ENCODE measurements around the gene RIPK3.
"Not testable (repeated sequence)": the region's sequence is repeated elsewhere in the genome, so short reads cannot be mapped to it uniquely, and the experiment has no call there.

Gene RIPK3

DNA sequence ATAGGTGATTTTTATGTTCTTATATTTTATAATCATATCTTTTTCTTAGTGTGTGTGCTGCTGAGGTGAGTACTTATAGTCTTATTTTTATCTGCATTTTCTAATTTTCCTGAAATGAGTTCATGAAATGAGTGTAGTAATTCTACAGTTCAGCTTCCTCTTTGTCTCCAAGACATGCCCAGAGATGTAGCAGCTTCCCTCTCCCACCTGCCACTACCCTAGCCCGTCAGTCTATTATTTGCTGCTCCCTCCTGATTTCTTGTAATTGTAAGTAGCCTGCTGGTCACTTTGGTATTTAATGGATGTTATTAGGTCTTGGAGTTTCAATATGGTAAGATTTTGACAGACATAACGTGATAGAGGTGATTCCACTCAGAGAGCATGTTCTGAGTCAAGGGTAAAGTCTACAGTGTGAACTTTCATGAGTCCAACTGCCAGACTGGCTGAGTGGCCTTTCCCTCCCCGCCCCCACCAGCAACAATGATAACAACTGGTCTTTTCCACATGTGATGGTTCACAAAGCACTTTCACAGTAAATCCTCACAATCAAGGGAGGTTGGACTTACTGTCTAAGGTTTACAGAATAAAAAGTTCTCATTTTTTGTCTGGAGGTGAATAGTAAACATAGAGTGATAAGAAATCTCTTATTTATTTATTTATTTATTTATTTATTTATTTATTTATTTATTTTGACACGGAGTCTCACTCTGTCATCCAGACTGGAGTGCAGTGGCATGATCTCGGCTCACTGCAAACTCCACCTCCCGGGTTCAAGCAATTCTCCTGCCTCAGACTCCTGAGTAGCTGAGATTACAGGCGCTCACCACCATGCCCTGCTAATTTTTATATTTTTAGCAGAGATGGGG, 4.2 kb upstream of the RIPK3 start:
- no peak for DNase-seq

DNA sequence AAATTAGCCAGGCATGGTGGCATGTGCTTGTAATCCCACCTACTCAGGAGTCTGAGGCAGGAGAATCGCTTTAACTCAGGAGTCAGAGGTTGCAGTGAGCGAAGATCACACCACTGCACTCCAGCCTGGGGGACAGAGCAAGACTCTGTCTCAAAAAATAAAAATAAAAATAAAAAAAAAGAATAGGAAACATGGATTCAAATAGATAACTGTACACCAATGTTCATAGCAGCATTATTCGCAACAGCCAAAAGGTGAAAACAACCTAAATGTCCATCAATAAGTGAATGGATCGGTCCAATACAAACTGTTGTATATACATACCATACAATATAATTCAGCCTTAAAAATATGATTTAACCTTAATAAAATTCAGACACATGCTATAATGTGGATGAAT, 3.1 kb upstream of the RIPK3 start:
- DNase-seq = no peak

DNA sequence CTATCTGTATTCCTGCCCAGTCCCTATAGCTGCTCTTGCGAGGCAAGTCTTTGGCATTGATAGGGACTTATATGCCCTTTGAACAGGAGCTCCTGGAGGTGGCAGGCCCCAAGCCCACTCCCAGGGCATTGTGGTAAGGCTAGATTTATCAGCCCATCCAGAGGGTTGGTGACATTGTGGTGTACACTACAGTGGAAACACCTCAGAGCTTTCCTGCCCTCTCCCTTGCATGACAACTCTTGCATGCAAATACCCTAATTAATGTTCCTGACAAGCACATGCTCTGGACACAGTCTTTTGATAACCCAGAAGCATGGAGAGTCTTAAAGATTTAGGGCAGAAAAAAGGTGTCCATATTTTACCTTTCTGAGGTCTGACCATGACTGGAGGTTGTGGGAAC, 815 bp upstream of the RIPK3 start:
- DNase-seq = no peak

DNA sequence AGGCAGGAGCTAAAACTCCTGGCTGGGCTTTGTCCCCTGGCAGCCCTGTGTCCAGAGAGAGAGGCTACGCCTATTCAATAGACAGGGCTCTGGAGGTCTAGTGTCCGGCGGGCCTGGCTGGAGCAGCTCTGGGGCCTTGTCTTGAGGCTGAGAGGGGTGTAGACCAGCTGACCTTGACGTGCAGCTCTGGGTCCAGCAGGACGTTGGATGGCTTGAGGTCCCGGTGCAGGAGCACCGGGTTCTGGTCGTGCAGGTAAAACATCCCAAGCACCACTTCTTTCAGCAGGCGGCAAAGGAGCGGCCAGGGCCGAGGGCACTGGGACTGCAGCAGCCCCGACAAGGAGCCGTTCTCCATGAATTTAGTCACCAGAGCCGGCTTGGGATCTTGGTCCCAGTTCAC, 948 bp downstream of the RIPK3 start:
- DNase-seq = no peak

DNA sequence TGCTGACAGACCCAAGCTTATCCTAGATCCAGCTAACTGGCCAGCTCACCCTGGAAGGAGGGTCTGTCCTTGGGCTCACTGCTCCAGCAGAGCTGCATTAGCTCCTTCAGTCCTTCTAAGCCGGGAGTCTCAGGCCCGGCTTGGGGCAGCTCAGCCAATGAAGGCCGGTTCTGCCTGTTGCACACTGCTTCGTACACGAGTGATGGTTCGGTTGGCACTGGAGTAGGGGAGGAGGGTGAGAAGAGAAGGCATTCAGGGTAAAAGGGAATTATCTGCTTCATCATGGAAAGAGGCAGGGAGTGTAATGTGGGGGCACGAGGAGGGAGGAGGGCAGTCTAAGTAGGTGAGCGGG, 2.0 kb downstream of the RIPK3 start:
- no peak for DNase-seq

DNA sequence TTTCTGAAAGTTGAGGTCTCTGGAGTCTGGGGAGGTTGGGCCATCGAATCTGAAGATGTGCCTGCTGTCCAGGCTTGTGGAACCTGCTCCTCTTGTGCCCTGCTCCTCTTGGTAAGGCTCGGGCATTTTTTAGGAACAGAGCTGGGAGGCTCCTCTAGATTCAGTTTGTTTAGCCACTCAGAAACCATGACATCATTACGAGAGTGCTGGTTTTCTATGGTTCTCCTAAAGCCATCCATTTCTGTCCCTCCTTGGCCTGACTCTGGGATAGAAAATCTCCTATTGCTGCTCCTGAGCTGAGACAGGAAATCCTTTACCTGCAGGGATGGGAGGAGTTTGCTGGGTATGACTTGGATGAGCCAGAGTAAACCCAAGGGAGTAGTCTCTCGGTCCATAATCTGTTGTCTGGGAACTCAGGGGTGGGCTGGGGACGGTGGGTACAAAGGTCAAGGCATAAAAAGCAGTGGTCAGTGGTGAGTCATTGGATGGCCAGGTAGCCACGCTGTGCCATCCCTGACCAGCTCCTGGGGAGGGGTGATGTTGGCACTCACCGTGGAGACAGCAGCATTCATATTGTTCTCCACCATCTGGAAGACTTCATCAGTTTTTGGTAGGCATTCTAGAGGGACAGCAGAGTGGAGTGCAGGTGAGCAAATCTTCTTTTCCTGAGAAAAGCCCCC, 2.5 kb downstream of the RIPK3 start:
- DNase-seq = no peak

DNA sequence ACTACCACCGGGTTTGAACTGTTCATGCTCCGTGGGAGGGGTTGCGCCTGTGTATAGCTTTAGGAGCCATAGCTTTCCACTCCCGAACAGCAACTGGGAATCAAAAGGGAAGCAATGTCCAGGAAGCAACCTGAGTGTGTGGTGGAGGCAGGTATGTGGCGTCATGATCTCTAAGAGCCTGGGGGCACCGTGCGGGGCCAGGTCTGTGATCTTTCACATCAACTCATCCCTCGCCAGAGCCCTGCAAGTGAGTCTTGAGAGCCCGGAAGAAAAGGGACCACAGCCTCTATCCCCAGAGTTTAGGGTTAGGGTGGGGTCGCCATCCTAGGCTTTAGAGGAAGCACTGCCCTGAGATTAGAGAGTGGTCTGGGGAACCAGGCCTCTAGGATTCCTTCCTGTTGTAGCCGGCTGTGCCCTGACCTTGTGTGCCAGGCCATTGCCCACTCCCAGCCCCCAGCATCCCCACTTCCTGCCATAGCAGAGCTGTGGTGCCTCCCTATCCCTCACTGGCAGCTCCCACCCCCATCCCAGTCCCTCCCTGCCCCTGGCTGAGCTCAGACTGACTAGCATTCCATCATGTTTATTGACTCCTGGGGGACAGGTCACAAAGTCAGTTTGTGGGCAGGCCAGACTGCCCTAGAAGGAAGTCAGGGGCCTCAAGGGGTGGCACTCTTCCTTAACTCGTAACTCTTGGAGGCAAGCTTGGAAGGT, 4.2 kb downstream of the RIPK3 start:
- DNase-seq = no peak

DNA sequence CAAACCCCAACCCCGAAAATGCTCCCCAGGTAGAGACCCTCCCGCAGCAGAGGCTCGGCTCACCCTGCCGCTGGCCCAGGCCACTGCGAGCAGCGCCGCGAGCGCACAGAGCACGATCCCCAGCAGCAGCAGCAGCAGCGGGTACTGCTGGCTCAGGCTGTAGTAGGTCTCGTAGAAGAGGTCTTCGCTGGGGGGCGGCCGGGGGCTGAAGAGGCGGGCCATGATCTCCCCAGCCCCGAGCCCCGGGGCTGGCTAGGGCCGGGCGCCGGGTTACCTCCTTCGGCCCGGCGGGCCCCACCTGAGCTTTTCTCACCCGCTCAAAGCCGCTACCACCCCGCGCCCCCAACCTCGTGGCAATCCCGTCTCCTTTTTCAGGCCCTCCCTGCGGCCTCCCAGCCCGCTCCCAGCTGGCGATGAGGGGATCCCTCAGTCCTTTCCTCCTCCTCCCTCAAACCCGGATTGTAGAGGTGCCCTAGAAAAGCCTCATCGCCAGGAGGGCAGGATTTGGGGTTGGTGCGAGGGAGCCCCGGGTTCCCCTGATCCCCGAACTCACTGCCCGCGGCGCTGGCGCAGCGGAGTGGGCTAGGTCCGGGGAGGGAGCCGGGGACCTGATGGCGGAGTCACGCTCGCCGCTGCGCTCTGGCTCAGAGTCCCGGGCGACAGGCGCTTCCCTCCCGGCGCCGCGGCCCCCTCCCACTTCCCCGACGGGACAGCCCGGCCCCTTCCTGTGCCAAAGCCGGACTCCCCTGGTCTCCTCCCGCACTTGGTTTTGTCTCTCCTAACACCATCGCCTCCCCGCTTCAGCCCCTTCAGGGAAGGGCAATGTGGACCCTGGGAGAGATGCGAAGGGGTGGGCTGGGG, 5.1 kb downstream of the RIPK3 start, which contains the start of gene ADCY4:
Gene ADCY4, minus strand, starts transcription at position 641 of the 861 bp plus-strand sequence. Its CDS starts 419 bp downstream, at position 222.
- DNase-seq = no peak

DNA sequence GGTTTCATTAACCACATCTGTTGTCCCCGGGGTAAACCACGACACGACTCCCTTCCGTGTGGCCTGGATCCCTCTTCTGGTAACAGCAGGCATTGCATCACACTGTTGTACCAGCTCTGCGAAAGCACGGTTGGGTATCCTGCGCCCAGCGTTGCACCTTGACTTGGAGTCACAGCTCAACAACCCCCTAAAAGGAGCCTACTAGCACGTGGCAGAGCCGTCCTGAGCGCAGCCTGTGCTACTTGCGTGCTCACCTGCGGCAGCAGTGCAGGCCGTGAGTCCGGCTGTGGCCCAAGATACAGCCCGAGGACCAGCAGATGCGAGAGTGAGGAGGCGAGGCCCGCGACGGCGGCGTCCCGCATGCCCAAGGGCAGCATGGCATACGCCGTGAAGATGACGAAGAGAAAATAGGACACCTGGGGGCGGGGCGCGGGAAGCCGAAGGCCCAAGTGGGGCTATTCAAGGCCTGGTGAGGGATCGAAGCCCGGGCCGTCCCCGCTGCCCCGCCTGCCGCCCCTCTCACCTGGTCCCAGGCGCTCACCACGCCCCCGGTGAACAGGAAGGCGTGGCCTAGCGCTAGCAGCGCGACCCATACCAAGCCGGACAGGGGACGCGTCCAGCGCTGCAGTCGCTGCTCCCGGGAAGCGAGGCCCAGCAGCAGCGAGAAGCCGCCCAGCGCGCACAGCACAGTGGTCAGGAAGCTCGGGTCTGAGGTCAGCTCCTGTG, 7.4 kb downstream of the RIPK3 start:
- peak; percentile 82 for DNase-seq

DNA sequence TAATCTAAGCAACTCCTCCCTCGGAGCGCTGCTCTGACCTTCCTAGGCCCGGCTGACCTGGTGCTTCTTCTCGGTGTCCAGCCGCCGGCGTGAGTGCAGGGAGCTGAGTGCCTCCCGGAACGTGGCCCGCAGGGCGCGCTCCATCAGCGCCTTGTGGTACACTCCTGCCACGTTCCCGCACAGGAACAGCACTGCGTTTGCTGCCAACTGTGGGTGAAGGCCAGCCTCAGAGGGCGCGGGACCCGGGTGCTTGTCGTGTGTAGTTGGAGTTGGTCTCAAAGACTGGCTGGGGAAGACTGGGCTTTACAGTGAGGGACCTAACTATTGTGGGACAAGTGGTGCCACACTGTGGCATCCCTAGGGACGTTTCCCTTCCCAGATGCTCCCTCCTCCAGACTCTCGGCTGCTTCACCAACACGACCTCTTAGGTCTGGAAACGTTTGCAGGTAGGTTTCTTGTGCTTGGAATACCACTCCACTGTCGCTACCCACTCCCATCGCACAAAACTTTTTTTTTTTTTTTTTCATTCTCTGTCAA, 8.0 kb downstream of the RIPK3 start:
- no peak for DNase-seq

DNA sequence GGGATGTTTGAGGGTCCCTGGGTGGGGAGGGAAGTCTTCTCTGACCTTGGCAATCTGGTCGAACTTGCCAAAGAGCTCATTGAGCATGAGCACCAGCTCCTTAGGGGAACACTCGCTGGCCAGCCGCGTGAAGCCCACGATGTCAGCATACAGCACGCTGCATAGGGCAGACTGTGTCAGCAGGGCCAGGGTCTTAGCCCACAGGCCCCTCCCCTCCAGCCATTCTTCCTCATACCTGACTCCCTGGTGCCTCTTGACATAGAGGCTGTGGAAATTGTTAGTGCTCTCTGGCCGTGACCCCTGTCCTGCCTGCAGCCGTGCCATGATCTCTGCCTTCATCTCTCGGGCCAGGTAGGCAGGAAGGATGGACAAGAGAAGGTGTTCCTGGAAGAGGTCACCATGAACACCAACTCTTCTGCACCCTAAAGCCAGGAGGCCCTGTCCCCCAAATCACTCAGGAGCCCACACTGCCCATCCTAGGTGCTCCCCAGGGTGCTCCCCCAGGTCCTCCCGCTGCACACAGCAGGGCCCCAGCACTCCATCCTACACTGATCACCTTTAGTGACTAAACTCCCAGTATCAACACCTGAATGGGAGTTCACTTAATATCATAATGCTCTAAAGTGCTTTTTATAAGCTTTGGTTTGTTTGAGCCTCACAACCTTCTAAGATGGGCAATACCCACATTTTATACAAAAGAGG, 8.7 kb downstream of the RIPK3 start:
- no peak for DNase-seq

DNA sequence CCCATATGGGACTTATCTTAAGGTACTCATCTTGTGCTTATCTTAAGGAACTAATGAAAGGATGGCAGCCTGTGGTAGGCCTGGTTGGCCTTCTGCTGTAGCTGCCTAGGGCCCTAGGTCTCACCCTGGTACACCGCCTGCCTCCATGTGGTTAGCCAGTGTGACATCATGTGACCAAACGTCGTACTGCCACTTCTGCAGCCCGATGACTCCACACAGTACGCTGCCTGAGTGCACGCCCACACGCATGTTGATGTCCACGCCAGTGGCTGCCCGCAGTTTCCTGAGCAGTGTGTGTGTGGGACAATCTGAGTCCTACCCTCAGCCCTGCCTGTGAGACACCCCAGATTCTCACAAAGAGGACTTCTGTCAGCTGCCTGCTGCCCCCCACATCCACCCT, 10.1 kb downstream of the RIPK3 start:
- DNase-seq = peak; percentile 53

DNA sequence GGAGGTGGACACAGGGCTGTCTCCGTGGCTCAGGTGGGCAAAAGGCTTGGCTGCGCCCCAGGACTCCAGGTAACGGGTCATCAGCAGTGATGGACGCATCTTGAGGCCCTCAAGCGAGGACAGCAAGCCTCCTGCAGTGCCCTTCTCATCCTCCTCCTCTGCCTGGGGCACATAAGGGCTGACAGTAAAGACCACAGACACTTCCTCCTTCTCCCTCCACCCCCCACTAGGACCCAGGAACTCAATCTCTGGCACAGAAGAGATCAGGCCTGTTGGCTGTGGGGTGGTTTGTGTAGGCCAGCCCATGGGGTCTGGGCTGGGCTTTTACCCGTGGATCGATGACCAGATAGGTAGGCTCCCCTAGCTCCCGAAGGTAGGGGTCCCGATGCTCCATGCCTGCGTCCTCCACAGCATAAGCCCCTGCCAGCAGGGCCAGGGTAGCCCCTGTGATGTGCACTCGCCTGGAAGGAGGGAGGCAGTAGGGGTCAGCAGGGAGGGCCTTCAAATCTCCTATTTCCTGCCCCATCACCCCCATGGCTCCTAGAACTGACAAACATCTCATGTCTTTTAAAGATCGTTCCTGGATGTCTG, 10.6 kb downstream of the RIPK3 start:
- DNase-seq = no peak

DNA sequence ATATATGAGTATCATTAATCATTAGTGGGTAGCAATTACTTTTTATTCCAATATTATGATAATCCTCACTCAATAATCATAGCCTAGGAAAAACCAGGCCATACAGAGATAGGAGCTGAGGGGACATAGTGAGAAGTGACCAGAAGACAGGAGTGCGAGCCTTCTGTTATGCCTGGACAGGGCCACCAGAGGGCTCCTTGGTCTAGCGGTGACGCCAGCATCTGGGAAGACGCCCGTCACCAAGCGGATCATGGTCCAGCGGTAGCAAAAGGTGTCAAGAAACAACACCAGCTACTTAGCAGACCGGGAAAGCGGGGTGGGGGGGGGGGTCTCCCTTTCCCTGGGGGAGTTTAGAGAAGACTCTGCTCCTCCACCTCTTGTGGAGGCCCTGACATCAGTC, 11.9 kb downstream of the RIPK3 start:
- DNase-seq = not testable (repeated sequence)

DNA sequence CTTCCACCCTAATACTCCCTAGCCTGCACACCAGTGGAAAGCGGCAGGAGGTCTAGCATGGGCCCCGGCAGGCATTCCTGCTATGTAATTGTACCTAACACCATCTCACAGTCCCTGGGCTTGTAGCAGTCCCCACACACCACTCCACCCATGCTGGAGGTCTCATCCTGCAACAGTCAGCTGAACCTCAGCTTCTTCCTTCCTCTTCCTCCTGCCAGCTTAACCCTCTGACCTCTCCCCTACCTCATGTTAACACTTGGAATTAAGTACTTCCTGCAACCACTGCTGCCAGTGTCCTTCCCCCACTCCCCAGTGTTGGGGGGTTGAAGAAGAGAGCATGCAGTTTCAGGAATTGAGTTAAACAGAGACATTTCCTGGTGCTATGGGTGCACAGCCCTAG, 12.5 kb downstream of the RIPK3 start:
- DNase-seq = no peak

DNA sequence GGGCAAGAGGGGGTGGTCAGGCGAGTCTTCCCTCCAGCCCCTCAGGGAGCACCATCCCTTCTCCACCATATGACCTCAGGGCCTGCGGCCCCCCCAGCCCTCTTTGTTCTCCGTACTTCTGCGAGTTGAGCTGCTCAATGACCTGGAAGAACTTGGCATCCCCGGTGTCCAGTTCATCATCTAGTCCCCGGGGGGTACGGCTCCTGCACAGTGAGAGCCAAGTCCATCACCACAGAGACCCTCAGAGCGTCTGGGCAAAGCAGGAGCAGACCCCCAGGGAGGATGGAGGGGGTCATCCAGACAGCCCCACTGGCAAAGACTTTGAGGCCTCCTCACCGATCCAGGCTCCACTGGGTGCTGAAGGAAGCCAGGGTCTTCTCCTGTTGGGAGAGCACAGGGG, 13.8 kb downstream of the RIPK3 start:
- DNase-seq = no peak

DNA sequence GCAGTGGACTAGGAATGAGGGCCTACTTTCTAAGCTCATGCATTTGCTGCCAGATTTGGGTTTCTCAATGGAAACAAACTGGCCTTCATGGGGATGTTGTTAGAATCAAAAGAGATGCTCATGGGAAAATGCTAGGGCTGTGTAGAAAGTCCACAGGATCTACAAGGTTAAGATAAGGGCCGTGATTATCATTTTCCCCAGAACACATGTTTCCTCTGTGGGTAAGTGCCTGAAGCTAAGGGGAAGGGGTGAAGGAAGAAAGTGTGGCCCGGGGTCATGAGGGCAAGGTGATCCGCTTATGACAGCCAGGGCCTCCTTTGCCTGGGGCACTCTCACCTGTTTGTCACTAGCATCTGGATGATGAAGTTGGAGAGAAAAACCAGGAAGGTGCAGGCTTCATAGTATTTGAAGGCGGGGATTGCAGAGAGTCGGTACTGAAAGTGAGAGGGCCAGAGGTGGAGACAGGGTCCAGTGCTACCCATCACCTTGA, 14.7 kb downstream of the RIPK3 start:
- no peak for DNase-seq

DNA sequence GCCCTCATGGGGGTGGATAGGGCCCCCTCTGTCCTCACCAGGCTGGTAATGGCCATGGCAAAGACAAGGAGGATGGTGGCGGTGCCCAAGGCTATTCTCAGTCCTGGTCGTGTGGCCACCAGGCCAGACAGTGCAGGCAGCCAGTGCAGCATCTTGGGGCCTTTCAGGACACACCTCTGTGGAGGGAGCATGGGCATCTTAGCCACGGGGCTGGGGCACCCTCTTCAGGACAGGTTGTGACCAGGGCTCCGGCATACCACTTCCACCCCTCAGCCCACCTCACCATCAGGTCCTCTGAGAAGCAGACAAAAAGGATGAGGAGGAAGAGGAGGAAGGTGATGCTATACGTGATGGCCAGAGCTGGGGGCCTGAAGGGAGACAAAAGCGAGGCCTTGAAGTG, 15.8 kb downstream of the RIPK3 start:
- DNase-seq = no peak

DNA sequence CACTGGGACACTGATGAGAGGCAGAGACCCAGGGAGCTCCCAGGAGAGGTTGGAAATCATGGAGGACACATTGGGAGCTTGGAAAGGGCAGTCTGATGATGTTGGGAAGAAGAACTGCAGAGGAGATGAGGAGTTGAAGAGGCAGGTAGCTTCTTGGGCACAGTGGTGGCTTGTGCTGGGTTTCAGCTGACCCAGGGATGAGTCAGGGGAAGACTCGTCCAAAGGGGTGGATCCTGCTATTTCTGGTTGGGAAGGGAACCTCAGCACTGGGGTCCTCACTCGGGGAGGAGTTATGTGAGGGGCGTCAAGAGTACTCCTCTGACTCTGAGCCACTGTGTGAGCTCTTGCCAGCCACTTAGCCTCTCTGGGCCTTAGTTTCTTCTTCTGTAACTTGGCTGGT, 16.4 kb downstream of the RIPK3 start:
- DNase-seq = no peak

DNA sequence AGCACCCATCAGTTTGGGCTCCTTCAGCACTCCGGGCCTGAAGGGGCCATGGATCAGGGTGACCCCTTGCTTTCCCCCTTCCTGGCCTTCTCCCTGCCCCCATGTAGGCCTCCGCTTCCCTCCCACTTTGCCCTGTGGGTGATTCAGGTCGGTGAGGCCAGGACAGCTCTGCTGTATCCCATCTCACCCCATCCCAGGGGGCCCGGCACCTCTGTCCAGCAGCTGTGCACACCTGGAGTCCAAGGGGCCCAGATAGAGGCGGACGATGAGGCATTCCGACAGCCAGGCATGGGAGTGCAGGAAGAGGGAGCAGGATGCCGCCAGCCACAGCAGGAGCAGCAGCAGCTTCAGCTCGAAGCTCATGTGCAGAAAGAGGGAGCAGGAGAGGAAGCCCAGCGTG, 17.1 kb downstream of the RIPK3 start:
- no peak for DNase-seq
